ENCODE data around the gene ARID2. TPM values are rescaled to one million over a fixed set of nuclear protein-coding genes. Genes with fewer than 3 reads are reported as not detected.

The ARID2 gene
- total RNA-seq, 1 experiment from 2014 or later, result 15.4 TPM

DNA sequence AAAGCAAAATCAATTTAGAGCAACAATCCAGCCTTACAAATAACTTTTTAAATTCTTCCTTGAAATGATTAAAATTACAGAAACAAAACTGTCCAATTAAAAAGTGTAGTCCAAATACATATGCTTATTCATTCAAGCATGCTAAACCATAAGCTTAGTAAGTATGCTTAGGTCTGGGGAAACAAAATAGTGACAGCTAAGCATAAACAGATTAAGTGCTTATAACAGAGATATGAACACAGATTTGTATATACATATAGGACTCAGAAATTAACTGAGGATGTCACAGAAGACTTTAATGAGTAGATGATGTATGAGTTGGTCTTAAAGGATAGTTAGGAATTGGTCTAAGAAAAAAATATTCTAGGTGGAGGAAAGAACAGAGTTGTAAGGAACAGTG is 219.0 kb downstream of the ARID2 start:
- ATAC-seq, result no peak
- Histone ChIP-seq H3K27me3 (ENCODE audit: low read length) (no peaks in the 10 kb centered on the region), H3K4me3 (ENCODE audit: low read length) (no peak overlapping the region), H3K27ac (ENCODE audit: low read length) (no peak overlapping the region), H2AFZ (ENCODE audit: low read length) (no peak overlapping the region), H3K79me2 (ENCODE audit: low read length) (no peaks in the 10 kb centered on the region), H3K36me3 (ENCODE audit: low read depth, low read length) (peaks cover 28% of the 10 kb centered on the region), H3K9ac (ENCODE audit: low read length) (no peak overlapping the region), H4K20me1 (ENCODE audit: low read length) (no peaks in the 10 kb centered on the region), H3K9me2 (replicated peaks; ENCODE audit: low read length) (no peaks in the 10 kb centered on the region), H3F3A (ENCODE audit: low read length, unreplicated experiment) (no peaks in the 10 kb centered on the region), H3K4me2 (ENCODE audit: low read length) (no peak overlapping the region), H3K9me3 (ENCODE audit: low read length) (no peaks in the 10 kb centered on the region), H3K4me1 (ENCODE audit: insufficient read depth, low read length) (no peaks in the 10 kb centered on the region)
- CTCF ChIA-PET, result no interaction called here
- DNase-seq, result no peak
- POLR2A ChIA-PET (ENCODE audit: unreplicated experiment), result no interaction called here
- TF ChIP-seq EZH2phosphoT487 (IDR thresholded peaks at IDR 0.05; ENCODE audit: borderline replicate concordance, low read length), result no peak
- TF ChIP-seq EZH2 (IDR thresholded peaks at IDR 0.05; ENCODE audit: low read length, unreplicated experiment), result no peak
- TF ChIP-seq, protein P1, sequence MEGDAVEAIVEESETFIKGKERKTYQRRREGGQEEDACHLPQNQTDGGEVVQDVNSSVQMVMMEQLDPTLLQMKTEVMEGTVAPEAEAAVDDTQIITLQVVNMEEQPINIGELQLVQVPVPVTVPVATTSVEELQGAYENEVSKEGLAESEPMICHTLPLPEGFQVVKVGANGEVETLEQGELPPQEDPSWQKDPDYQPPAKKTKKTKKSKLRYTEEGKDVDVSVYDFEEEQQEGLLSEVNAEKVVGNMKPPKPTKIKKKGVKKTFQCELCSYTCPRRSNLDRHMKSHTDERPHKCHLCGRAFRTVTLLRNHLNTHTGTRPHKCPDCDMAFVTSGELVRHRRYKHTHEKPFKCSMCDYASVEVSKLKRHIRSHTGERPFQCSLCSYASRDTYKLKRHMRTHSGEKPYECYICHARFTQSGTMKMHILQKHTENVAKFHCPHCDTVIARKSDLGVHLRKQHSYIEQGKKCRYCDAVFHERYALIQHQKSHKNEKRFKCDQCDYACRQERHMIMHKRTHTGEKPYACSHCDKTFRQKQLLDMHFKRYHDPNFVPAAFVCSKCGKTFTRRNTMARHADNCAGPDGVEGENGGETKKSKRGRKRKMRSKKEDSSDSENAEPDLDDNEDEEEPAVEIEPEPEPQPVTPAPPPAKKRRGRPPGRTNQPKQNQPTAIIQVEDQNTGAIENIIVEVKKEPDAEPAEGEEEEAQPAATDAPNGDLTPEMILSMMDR (conservative IDR thresholded peaks at IDR 0.05; ENCODE audit: low read depth, low read length), result no peak
- intact Hi-C loops (cut with micrococcal nuclease), result no loop called here
- BruUV-seq (replicated peaks), result no TSS peak

Data from PC-3 (cell line).